ENCODE results near the gene ATOH8.
A peak's percentile ranks its signal among the peaks of the same experiment; 100 is the strongest.

The ATOH8 gene

DNA sequence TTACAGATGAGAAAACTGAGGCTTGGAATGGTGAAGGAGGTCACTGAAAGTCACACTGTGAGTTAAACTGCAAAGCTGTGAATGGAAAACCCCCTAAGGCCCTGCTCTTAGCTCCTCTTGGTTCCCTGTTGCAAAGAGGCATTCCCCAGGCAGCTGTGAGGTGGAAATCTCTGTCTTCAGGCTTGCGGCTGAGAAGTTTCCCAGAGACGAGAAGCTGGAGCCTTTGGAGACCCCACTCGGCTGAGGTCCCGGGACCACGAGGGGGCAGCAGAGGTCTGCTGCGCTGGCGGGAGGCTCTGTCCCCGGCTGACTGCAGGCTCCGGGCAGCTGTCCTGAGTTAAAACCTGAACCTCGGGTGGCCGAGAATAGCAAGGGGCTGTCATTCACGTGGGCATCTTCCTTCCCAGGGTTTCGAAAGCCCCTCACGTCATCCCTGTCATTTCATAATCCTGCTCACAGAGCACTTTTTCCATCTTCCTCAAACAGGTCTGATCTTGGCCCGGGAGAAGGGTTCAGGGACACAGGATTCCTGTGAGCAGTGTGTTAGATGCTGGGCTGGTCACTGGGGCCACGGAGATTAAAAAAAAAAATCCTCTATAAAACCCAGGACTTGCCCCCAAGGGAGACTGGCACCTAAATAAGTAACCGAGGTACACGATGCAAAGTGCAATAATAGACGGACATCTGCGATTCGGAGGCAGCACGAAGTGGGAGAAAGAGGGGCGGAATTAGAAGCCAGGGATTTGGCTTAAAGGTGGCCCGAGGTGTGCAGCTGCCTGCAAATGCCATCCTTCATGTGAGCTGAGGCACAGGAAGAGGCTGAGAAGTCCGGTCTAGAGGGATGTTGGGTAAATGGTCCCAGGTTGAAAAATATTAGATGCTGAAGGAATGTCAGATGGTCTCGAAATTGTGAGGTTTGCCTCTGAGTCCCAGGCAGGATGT lies 24.6 kb upstream of the ATOH8 start:
- H2AFZ ChIP-seq (ENCODE audit: low read length, unreplicated experiment): no peak overlapping the region

DNA sequence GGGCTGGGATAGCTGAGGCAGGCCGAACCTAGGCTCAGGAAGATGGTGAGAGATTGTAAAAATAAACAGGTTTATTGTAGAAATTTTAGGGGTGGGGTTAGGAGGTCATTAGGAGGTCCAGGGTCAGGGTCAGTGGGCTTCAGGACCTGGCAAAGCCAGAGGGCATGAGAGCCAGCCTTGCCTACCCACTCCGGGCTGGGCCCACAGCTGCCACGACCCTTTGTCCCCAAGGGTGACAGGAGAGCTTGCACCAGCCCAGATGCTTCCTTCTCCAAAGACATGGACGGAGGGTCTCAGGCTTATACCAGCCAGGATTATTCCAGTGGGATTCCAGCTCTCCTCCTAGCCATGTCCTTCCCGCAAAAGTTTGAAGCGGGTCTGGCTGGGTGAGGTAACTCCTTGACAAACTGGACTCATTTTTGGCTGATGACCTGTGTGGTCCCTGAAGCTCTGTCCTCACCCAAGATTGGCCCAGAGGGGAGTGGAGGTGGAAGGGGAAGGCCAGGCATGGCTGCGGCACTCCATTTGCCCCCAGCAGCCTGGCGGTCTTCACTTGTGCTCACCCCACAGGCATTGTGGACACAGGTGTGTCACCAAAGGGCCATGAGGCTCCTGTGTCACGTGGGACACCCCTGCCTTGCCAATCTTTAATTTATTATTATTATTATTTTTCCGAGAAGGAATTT lies 23.8 kb upstream of the ATOH8 start:
- H2AFZ ChIP-seq (ENCODE audit: low read length, unreplicated experiment): no peak overlapping the region
- H3K4me1 ChIP-seq (ENCODE audit: control insufficient read depth, insufficient read depth, low read length, unreplicated experiment): peaks cover 3% of the 10 kb centered on the region
- H3K79me2 ChIP-seq (ENCODE audit: control insufficient read depth, insufficient read depth, low read length, unreplicated experiment): no peaks in the 10 kb centered on the region
- no peaks in the 10 kb centered on the region for H3K36me3 ChIP-seq (ENCODE audit: insufficient read depth, low read length)
- H3K4me3 ChIP-seq (ENCODE audit: low read depth, low read length): no peak overlapping the region
- H3K27ac ChIP-seq (ENCODE audit: low read depth, low read length): no peak overlapping the region
- H3K27me3 ChIP-seq (ENCODE audit: insufficient read depth, low read length): no peaks in the 10 kb centered on the region

More for the DNA sequence above, 24.6 kb upstream of the ATOH8 start:
- Histone ChIP-seq H3K4me3 (ENCODE audit: low read depth, low read length) (no peak overlapping the region), H3K79me2 (ENCODE audit: control insufficient read depth, insufficient read depth, low read length, unreplicated experiment) (no peaks in the 10 kb centered on the region), H3K27ac (ENCODE audit: low read depth, low read length) (peak overlapping the region; percentile 1; the same call in 1 of the 2 replicates), H3K27me3 (ENCODE audit: insufficient read depth, low read length) (no peaks in the 10 kb centered on the region), H3K36me3 (ENCODE audit: insufficient read depth, low read length) (no peaks in the 10 kb centered on the region), H3K4me1 (ENCODE audit: control insufficient read depth, insufficient read depth, low read length, unreplicated experiment) (peaks cover 3% of the 10 kb centered on the region)

DNA sequence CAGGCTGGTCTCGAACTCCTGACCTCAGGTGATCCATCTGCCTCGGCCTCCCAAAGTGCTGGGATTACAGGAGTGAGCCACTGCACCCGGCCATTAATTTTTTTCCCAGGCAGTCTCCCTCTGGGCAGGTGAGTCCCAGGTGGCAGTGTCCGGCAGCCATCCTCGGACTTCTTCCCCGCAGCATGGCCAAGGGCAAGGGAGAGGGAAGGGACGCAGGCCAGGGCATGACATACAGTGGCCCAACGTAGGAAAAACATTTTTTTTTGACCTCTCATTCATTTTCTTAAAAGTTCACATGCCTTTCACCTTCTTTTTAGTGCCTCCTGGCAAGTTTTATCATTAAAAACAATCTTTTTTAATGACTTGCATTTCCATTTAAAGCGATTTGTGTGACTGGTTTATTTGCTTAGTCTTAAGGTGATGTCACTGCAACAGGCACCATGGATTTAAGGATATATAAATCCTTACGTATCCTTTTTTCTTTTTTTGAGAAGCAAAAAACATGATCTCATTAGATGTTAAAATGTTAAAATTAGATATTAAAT lies 23.0 kb upstream of the ATOH8 start:
- peaks cover 11% of the 10 kb centered on the region for H3K4me1 ChIP-seq (ENCODE audit: control insufficient read depth, insufficient read depth, low read length, unreplicated experiment)
- no peaks in the 10 kb centered on the region for H3K79me2 ChIP-seq (ENCODE audit: control insufficient read depth, insufficient read depth, low read length, unreplicated experiment)
- no peaks in the 10 kb centered on the region for H3K36me3 ChIP-seq (ENCODE audit: insufficient read depth, low read length)
- H2AFZ ChIP-seq (ENCODE audit: low read length, unreplicated experiment): no peak overlapping the region
- no peak overlapping the region for H3K4me3 ChIP-seq (ENCODE audit: low read depth, low read length)
- no peaks in the 10 kb centered on the region for H3K27me3 ChIP-seq (ENCODE audit: insufficient read depth, low read length)
- H3K27ac ChIP-seq (ENCODE audit: low read depth, low read length): no peak overlapping the region

DNA sequence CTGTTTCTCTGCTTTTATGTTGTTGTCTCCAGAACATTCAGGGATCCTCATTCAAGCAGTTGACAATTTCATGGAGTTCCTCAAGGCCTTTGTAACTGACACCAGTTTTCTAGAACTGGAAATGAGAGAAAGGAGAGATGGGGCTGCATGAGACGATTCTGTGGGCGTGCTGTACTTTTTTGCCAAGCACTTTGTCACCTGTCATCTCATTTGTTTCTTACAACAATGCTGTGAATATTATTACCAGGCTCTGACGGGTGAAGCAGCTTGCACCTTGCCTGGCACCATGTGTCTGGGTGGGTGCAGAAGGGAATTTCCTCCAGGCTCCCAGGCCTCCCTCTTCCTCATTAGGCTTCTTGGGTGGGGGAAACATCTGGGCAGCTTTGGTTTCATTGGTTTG lies 22.2 kb upstream of the ATOH8 start:
- Histone ChIP-seq H3K27me3 (ENCODE audit: insufficient read depth, low read length) (no peaks in the 10 kb centered on the region), H3K27ac (ENCODE audit: low read depth, low read length) (no peak overlapping the region), H3K36me3 (ENCODE audit: insufficient read depth, low read length) (no peaks in the 10 kb centered on the region), H3K4me3 (ENCODE audit: low read depth, low read length) (no peak overlapping the region), H3K4me1 (ENCODE audit: control insufficient read depth, insufficient read depth, low read length, unreplicated experiment) (peaks cover 16% of the 10 kb centered on the region), H3K79me2 (ENCODE audit: control insufficient read depth, insufficient read depth, low read length, unreplicated experiment) (no peaks in the 10 kb centered on the region), H2AFZ (ENCODE audit: low read length, unreplicated experiment) (no peak overlapping the region)

DNA sequence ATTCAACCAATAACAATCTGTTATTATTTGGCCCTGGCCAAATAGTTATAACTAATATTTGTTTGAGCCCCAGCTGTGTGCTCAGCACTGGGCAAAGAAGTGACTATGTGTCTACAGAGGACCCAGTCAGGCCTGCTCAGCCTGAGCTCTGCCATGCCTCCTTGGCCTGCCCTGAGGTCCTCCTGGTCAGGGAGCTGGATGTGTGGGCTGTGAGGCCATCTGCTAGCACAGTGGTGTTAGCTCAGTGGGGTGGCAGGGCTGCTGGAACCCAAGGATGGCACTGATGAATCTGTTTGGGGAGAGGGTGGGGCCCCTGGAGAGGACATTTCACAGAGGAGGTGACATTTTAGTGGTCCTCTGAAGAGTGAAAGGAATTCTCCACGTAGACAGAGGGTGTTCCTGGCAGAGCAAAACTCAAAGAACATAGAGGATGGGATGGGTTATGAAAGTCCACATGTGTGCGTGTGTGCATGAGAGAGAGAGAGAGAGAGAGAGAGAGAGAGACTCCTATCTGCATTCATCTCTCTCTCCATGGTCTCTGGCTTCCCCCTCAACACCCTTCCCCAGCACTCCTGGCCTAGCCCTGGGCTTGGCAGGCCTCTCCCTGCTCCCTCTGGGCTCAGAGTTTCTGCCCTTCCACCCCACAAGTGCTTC lies 21.2 kb upstream of the ATOH8 start:
- no peak overlapping the region for H3K4me3 ChIP-seq (ENCODE audit: low read depth, low read length)
- H3K27me3 ChIP-seq (ENCODE audit: insufficient read depth, low read length): no peaks in the 10 kb centered on the region
- no peaks in the 10 kb centered on the region for H3K79me2 ChIP-seq (ENCODE audit: control insufficient read depth, insufficient read depth, low read length, unreplicated experiment)
- H3K36me3 ChIP-seq (ENCODE audit: insufficient read depth, low read length): no peaks in the 10 kb centered on the region
- no peak overlapping the region for H3K27ac ChIP-seq (ENCODE audit: low read depth, low read length)
- peaks cover 24% of the 10 kb centered on the region for H3K4me1 ChIP-seq (ENCODE audit: control insufficient read depth, insufficient read depth, low read length, unreplicated experiment)
- H2AFZ ChIP-seq (ENCODE audit: low read length, unreplicated experiment): no peak overlapping the region

DNA sequence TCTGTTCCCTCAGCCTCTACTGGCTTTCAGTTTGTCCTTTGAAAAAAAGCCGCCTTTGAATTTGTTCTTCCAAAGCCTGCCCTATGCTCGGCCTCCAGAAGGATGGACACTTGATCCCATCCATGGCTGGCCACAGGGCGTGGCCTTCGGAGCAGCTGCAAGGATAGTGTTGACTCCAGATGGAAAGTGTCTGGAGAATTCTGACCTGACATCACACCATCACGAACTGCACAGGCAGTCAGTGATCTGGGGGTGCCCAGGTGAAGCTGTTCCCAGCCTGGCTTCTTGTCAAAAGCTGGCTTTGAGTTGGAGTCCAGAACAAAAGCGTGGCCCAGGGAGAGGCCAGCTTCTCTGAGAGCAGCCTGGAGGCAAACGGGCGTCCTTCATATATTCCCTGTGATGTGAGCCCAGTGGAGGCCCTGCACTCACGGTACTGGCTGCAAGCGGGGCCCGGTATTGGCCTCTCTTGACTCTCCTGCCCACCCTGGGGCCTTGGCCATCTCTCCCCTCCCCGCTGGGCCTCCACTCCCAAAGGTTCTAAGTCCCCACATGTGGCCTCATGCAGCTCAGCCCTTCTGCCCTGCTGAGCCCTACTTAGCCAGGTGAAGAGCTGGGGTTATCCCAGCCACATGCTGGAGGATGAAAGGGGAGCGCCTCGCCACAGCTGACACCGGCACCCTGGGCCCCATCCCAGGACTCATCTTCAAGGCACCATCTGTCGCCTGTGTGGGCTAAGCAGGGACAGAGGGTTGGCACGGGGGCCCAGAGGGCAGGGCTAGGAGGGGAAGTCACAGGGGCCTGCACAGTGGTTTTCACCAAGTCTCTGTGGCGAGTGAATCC lies 20.4 kb upstream of the ATOH8 start:
- H2AFZ ChIP-seq (ENCODE audit: low read length, unreplicated experiment): no peak overlapping the region
- no peaks in the 10 kb centered on the region for H3K27me3 ChIP-seq (ENCODE audit: insufficient read depth, low read length)
- no peak overlapping the region for H3K27ac ChIP-seq (ENCODE audit: low read depth, low read length)
- no peak overlapping the region for H3K4me3 ChIP-seq (ENCODE audit: low read depth, low read length)
- H3K4me1 ChIP-seq (ENCODE audit: control insufficient read depth, insufficient read depth, low read length, unreplicated experiment): peaks cover 27% of the 10 kb centered on the region
- H3K79me2 ChIP-seq (ENCODE audit: control insufficient read depth, insufficient read depth, low read length, unreplicated experiment): no peaks in the 10 kb centered on the region
- no peaks in the 10 kb centered on the region for H3K36me3 ChIP-seq (ENCODE audit: insufficient read depth, low read length)

DNA sequence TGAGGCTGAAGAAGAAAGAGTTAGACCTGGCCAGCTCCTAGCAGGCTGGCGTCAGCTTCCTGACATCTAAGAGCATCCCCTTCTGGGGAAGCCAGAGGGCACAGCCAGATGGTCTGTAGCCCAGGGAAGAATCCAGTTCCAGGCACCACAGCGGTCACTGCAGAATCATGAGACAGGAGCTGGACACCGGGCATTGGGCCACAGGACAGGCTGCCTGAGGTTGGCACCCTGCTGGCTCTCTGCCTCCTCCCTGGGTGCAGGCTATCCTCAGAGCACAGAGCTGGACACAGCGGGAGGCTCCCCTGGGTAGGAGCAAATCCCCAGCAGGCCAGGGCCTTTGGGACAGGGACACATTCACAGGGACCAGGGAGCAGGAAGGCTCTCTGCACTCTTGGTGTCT lies 19.8 kb upstream of the ATOH8 start:
- Histone ChIP-seq H3K79me2 (ENCODE audit: control insufficient read depth, insufficient read depth, low read length, unreplicated experiment) (no peaks in the 10 kb centered on the region), H3K27ac (ENCODE audit: low read depth, low read length) (no peak overlapping the region), H3K36me3 (ENCODE audit: insufficient read depth, low read length) (no peaks in the 10 kb centered on the region), H3K4me1 (ENCODE audit: control insufficient read depth, insufficient read depth, low read length, unreplicated experiment) (peaks cover 27% of the 10 kb centered on the region), H2AFZ (ENCODE audit: low read length, unreplicated experiment) (no peak overlapping the region), H3K4me3 (ENCODE audit: low read depth, low read length) (no peak overlapping the region), H3K27me3 (ENCODE audit: insufficient read depth, low read length) (no peaks in the 10 kb centered on the region)

DNA sequence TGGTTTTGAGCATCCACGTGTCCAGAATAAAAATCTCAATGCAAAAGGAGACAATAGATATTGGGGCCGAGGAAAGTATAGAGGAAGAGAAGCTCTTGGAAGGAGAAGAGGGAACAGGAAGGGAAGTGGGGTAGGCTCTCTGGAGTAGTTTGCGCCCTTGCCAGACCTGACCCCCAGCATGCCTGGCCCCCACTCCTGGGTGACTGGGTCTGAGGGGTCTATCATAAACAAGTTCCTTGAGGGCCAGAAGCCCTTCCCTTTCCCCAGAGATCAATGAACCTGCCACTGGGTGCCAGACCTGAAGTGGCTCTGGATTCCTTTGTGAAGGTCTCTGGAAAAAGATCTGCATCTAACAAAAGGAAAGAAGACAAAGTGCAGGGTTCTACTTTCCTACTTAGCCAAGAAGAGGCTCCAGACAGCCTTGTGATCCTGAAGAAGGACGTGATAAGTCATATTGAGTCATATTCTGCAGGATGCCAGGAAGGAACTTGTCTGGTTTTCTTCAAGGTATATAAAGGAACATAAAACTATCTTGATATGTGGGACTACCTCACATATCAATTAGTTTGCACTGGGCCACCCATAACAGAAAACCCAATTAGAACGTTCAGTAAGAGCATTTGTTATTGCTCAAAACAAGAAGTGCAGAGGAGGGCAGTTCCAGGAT lies 18.7 kb upstream of the ATOH8 start:
- Histone ChIP-seq H3K4me1 (ENCODE audit: control insufficient read depth, insufficient read depth, low read length, unreplicated experiment) (peaks cover 27% of the 10 kb centered on the region), H3K79me2 (ENCODE audit: control insufficient read depth, insufficient read depth, low read length, unreplicated experiment) (no peaks in the 10 kb centered on the region), H3K36me3 (ENCODE audit: insufficient read depth, low read length) (no peaks in the 10 kb centered on the region), H2AFZ (ENCODE audit: low read length, unreplicated experiment) (no peak overlapping the region), H3K27me3 (ENCODE audit: insufficient read depth, low read length) (no peaks in the 10 kb centered on the region), H3K4me3 (ENCODE audit: low read depth, low read length) (no peak overlapping the region), H3K27ac (ENCODE audit: low read depth, low read length) (peak overlapping the region; percentile 20; the same call in 1 of the 2 replicates)

DNA sequence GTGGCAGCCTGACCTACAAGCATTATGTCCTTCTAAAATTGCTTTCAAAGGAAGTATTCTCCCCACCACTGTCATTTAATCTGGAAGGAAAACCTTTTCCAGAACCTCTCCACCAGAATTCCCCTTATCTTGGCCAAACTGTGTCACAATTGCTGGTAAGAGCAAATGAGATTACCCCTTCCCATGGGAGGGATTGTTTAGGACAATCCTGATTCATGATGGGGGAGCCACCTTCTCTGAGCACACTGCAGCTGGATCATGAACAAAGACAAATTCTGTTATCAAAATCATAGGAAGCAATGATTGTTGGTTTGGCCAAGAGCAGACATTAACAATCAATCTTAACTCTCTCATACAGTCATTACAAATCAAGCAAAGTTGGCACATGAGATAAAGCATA lies 18.1 kb upstream of the ATOH8 start:
- peaks cover 27% of the 10 kb centered on the region for H3K4me1 ChIP-seq (ENCODE audit: control insufficient read depth, insufficient read depth, low read length, unreplicated experiment)
- H3K27me3 ChIP-seq (ENCODE audit: insufficient read depth, low read length): no peaks in the 10 kb centered on the region
- no peak overlapping the region for H3K4me3 ChIP-seq (ENCODE audit: low read depth, low read length)
- H3K27ac ChIP-seq (ENCODE audit: low read depth, low read length): peak overlapping the region; percentile 20; the same call in 1 of the 2 replicates
- H3K36me3 ChIP-seq (ENCODE audit: insufficient read depth, low read length): no peaks in the 10 kb centered on the region
- no peaks in the 10 kb centered on the region for H3K79me2 ChIP-seq (ENCODE audit: control insufficient read depth, insufficient read depth, low read length, unreplicated experiment)
- no peak overlapping the region for H2AFZ ChIP-seq (ENCODE audit: low read length, unreplicated experiment)
